ENCODE data around the gene ZFHX3. TPM values are rescaled to one million over a fixed set of nuclear protein-coding genes. Genes with fewer than 3 reads are reported as not detected.

ZFHX3 gene
- total and polyA plus RNA-seq, 9 of the 15 experiments (the other 6 are each of a cell fraction or from before 2014, with no cell fraction given) = 0.01 to 0.23 (median 0.06) TPM; not detected in 4

DNA sequence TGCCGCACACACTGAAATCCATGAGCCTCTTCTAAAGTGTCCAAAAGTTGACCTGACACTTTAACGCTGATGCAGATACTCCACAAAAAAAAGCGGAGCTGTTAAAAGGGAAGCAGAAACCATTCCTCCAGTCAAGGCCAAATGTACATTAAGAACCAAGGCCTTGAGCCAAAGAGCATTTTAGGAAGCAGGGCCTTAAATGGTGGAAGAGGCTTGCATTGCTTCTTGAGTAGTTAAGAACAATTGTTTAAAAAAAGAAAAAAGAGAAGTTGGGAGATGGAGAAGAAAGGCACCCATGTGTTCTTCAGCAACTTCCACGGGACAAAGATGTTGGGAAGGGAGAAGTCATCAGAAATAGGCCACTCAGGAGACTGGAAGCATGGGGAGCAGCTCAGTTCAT, 6.3 kb downstream of the ZFHX3 start:
- Histone ChIP-seq H3K9me3 (replicated peaks; ENCODE audit: control insufficient read depth, insufficient read depth, low read depth, low read length) (no peaks in the 10 kb centered on the region), H3K27me3 (ENCODE audit: control insufficient read depth in 2 of 2, insufficient read depth in 2 of 2, low read length in 2 of 2) (peaks cover 3 to 30% of the 10 kb centered on the region in 2 experiments; a peak in 3 of 5 replicates), H3K4me2 (ENCODE audit: insufficient read depth, low read length) (no peak overlapping the region), H3K79me2 (ENCODE audit: control insufficient read depth, insufficient read depth, low read length) (no peaks in the 10 kb centered on the region), H3K27ac (ENCODE audit: extremely low read depth, low read depth, low read length) (no peak overlapping the region), H3K4me1 (replicated peaks in 1 of 2; ENCODE audit: control insufficient read depth in 2 of 2, insufficient read depth in 2 of 2, low read length in 2 of 2) (peaks cover 3 to 13% of the 10 kb centered on the region in 2 experiments; a peak in 3 of 5 replicates), H3K9me1 (ENCODE audit: control insufficient read depth, insufficient read depth, low read length) (no peaks in the 10 kb centered on the region), H3K36me3 (ENCODE audit: control insufficient read depth, insufficient read depth, low read length) (no peaks in the 10 kb centered on the region), H3K9ac (ENCODE audit: insufficient read depth in 1 of 2, low read depth in 2 of 2, low read length in 2 of 2) (no peak overlapping the region), H3K4me3 (no peak overlapping the region), H2AFZ (ENCODE audit: low read depth, low read length) (no peak overlapping the region), H4K20me1 (replicated peaks; ENCODE audit: control insufficient read depth, insufficient read depth, low read length) (no peaks in the 10 kb centered on the region; the same call in 1 of the 2 replicates)
- intact Hi-C loops (cut with micrococcal nuclease) (no loop called here), in situ Hi-C loops (cut with MboI) (no loop called here)
- POLR2A ChIA-PET = no interaction called here
- no peak for ATAC-seq
- no peak for DNase-seq (ENCODE audit: extremely low read depth in 1 of 4, low spot score in 3 of 4)
- CTCF ChIA-PET (ENCODE audit: low intra/inter-chr PET ratio) = no interaction called here
- FAIRE-seq = no peak
- no TSS peak for BruUV-seq (replicated peaks)
- WGBS (ENCODE audit: insufficient coverage, low coverage, missing lambda C conversion rate) = 29% methylated on average over 4 of the region's 4 CpGs
- TF ChIP-seq ZNF12 (CRISPR knock-in tag; IDR thresholded peaks at IDR 0.05) (no peak), RBM15 (IDR thresholded peaks at IDR 0.05; ENCODE audit: insufficient read depth, low read length) (no peak), HNRNPH1 (optimal IDR thresholded peaks at IDR 0.05; ENCODE audit: low read depth, low read length) (no peak), EP300 (IDR thresholded peaks at IDR 0.05; ENCODE audit: low read length) (no peak), BRD4 (IDR thresholded peaks at IDR 0.05) (no peak), ZFP30 (CRISPR knock-in tag; IDR thresholded peaks at IDR 0.05; ENCODE audit: borderline replicate concordance) (no peak), RUNX1 (IDR thresholded peaks at IDR 0.05; ENCODE audit: low read depth) (no peak), ZFX (CRISPR knock-in tag; IDR thresholded peaks at IDR 0.05) (no peak), SNIP1 (IDR thresholded peaks at IDR 0.05; ENCODE audit: low read depth) (no peak), ZNF3 (CRISPR knock-in tag; IDR thresholded peaks at IDR 0.05) (no peak), GATA2 (CRISPR knock-in tag; IDR thresholded peaks at IDR 0.05) (no peak), CREM (IDR thresholded peaks at IDR 0.05; ENCODE audit: low read depth) (no peak), RCOR1 (IDR thresholded peaks at IDR 0.05; ENCODE audit: borderline replicate concordance in 1 of 2, low read depth in 2 of 2, low read length in 2 of 2) (no peak), XRCC4 (IDR thresholded peaks at IDR 0.05; ENCODE audit: extremely low read depth, insufficient read depth, insufficient read length) (no peak)
- TF ChIP-seq, protein P1, sequence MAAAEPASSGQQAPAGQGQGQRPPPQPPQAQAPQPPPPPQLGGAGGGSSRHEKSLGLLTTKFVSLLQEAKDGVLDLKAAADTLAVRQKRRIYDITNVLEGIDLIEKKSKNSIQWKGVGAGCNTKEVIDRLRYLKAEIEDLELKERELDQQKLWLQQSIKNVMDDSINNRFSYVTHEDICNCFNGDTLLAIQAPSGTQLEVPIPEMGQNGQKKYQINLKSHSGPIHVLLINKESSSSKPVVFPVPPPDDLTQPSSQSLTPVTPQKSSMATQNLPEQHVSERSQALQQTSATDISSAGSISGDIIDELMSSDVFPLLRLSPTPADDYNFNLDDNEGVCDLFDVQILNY (CRISPR knock-in tag; IDR thresholded peaks at IDR 0.05) = no peak
- TF ChIP-seq, protein P2, sequence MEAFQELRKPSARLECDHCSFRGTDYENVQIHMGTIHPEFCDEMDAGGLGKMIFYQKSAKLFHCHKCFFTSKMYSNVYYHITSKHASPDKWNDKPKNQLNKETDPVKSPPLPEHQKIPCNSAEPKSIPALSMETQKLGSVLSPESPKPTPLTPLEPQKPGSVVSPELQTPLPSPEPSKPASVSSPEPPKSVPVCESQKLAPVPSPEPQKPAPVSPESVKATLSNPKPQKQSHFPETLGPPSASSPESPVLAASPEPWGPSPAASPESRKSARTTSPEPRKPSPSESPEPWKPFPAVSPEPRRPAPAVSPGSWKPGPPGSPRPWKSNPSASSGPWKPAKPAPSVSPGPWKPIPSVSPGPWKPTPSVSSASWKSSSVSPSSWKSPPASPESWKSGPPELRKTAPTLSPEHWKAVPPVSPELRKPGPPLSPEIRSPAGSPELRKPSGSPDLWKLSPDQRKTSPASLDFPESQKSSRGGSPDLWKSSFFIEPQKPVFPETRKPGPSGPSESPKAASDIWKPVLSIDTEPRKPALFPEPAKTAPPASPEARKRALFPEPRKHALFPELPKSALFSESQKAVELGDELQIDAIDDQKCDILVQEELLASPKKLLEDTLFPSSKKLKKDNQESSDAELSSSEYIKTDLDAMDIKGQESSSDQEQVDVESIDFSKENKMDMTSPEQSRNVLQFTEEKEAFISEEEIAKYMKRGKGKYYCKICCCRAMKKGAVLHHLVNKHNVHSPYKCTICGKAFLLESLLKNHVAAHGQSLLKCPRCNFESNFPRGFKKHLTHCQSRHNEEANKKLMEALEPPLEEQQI (IDR thresholded peaks at IDR 0.05) = no peak
- TF ChIP-seq, protein P3, sequence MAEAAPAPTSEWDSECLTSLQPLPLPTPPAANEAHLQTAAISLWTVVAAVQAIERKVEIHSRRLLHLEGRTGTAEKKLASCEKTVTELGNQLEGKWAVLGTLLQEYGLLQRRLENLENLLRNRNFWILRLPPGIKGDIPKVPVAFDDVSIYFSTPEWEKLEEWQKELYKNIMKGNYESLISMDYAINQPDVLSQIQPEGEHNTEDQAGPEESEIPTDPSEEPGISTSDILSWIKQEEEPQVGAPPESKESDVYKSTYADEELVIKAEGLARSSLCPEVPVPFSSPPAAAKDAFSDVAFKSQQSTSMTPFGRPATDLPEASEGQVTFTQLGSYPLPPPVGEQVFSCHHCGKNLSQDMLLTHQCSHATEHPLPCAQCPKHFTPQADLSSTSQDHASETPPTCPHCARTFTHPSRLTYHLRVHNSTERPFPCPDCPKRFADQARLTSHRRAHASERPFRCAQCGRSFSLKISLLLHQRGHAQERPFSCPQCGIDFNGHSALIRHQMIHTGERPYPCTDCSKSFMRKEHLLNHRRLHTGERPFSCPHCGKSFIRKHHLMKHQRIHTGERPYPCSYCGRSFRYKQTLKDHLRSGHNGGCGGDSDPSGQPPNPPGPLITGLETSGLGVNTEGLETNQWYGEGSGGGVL (CRISPR knock-in tag; IDR thresholded peaks at IDR 0.05) = no peak
- TF ChIP-seq, protein P4, sequence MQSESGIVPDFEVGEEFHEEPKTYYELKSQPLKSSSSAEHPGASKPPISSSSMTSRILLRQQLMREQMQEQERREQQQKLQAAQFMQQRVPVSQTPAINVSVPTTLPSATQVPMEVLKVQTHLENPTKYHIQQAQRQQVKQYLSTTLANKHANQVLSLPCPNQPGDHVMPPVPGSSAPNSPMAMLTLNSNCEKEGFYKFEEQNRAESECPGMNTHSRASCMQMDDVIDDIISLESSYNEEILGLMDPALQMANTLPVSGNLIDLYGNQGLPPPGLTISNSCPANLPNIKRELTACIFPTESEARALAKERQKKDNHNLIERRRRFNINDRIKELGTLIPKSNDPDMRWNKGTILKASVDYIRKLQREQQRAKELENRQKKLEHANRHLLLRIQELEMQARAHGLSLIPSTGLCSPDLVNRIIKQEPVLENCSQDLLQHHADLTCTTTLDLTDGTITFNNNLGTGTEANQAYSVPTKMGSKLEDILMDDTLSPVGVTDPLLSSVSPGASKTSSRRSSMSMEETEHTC (IDR thresholded peaks at IDR 0.05) = no peak

All from K562 (cell line).